HCT116 (cell line): ENCODE data around the gene GDF10. TPM values are rescaled to one million over a fixed set of nuclear protein-coding genes. Genes with fewer than 3 reads are reported as not detected.

Experiments
- ATAC-seq: fragments of 200-7000 bp; cut with Tn5 transposase; 2 replicates; pipeline ENCODE4 v1.9.1; 2020; ENCODE audit warnings: mild to moderate bottlenecking, moderate library complexity
- BruUV-seq: library from RNA; stranded (reverse); fragments of 400-500 nt; replicated peaks from 2 replicates; lab custom pipeline; 2021; lab: Mats Ljungman, UMichigan
- CTCF ChIA-PET: fragments of 300-600 bp; sonication (Branson Sonifier 250); formaldehyde crosslinking; loops from one replicate; lab custom pipeline; 2021; ENCODE audit warnings: antibody characterized with exemption; lab: Charles Lee
- POLR2A ChIA-PET: fragments of 300-600, 350-600 bp; sonication (Branson Sonifier 250); formaldehyde crosslinking; loops from one replicate; lab custom pipeline; 2021; ENCODE audit warnings: antibody characterized with exemption; lab: Charles Lee
- RAD21 ChIA-PET, 2 experiments: fragments of 300-600 bp; sonication (Branson Sonifier 250); formaldehyde crosslinking; loops; one replicate each; lab custom pipeline; 2023; ENCODE audit warnings: low total read pairs in 2 of 2; ENCODE audit not compliant: uncharacterized antibody in 2 of 2, unreplicated experiment in 2 of 2, low non-redundant PET in 1 of 2; lab: Charles Lee
- DNase-seq: peaks from one replicate; pipeline ENCODE4 v3.0.0-alpha.2; 2010; ENCODE audit warnings: low read depth, low spot score
- H2AFZ ChIP-seq: fragments of 200-600 bp; shearing (Covaris generic), sonication (generic); 2 replicates; pipeline ENCODE4 v1.6.1; 2017; ENCODE audit warnings: low read depth, mixed run types, mixed read lengths, antibody characterized with exemption, low read length; ENCODE audit not compliant: poor library complexity, severe bottlenecking
- H3K27ac ChIP-seq: 2 replicates; pipeline ENCODE4 v1.5.1; 2012; ENCODE audit warnings: low read depth, low read length
- H3K27me3 ChIP-seq: fragments of 200-600 bp; sonication (generic); 2 replicates; pipeline ENCODE4 v1.6.1; 2016; ENCODE audit warnings: mixed run types, low read length, mixed read lengths; ENCODE audit not compliant: insufficient read depth
- H3K36me3 ChIP-seq, 2 experiments: fragments of 200-500 bp in 1 of 2; fragments of 200-600 bp in 1 of 2; sonication (Bioruptor generic) in 1 of 2; sonication (generic) in 1 of 2; 2 replicates each; pipeline versions ENCODE4 v1.5.1 to v1.6.1; 2014 to 2016; ENCODE audit warnings: low read length in 2 of 2, inconsistent platforms in 1 of 2, mixed read lengths in 1 of 2, mixed run types in 1 of 2; ENCODE audit not compliant: insufficient read depth in 2 of 2, control insufficient read depth in 1 of 2
- H3K4me1 ChIP-seq, 2 experiments: fragments of 200-600 bp in 1 of 2; sonication (generic) in 1 of 2; 2 replicates each; pipeline versions ENCODE4 v1.5.1 to v1.6.1; 2012 to 2017; ENCODE audit warnings: low read length in 2 of 2, inconsistent platforms in 1 of 2, mild to moderate bottlenecking in 1 of 2, mixed read lengths in 1 of 2, mixed run types in 1 of 2, moderate library complexity in 1 of 2; ENCODE audit not compliant: insufficient read depth in 2 of 2, control insufficient read depth in 1 of 2
- H3K4me2 ChIP-seq: fragments of 200-600 bp; sonication (generic); 2 replicates; pipeline ENCODE4 v1.6.1; 2017; ENCODE audit warnings: mixed run types, low read length, mixed read lengths
- H3K4me3 ChIP-seq, 2 experiments: fragments of 200-600 bp in 1 of 2; sonication (generic) in 1 of 2; replicated peaks in 1 of 2; 2 replicates each; pipeline ENCODE4 v1.5.1; 2011 to 2016; ENCODE audit warnings: low read length in 2 of 2, control low read depth in 1 of 2, low read depth in 1 of 2, mild to moderate bottlenecking in 1 of 2, mixed read lengths in 1 of 2, mixed run types in 1 of 2
- H3K79me2 ChIP-seq: fragments of 200-600 bp; sonication (generic); 2 replicates; pipeline ENCODE4 v1.6.1; 2017; ENCODE audit warnings: mild to moderate bottlenecking, mixed run types, low read length, moderate library complexity, mixed read lengths; ENCODE audit not compliant: insufficient read depth
- H3K9ac ChIP-seq: fragments of 200-600 bp; sonication (generic); 2 replicates; pipeline ENCODE4 v1.6.1; 2016; ENCODE audit warnings: low read length, mixed read lengths
- H3K9me2 ChIP-seq: fragments of 200-600 bp; sonication (generic), shearing (Covaris generic); 2 replicates; pipeline ENCODE4 v1.6.1; 2017; ENCODE audit warnings: mixed run types, mild to moderate bottlenecking, moderate library complexity; ENCODE audit not compliant: insufficient read depth
- H3K9me3 ChIP-seq, 2 experiments: fragments of 200-500 bp in 1 of 2; fragments of 200-600 bp in 1 of 2; sonication (Bioruptor generic) in 1 of 2; sonication (generic) in 1 of 2; 2 replicates each; pipeline ENCODE4 v1.6.1; 2014 to 2017; ENCODE audit warnings: low read length in 2 of 2, mixed read lengths in 2 of 2, inconsistent platforms in 1 of 2, low read depth in 1 of 2, mild to moderate bottlenecking in 1 of 2, mixed run types in 1 of 2, moderate library complexity in 1 of 2; ENCODE audit not compliant: control insufficient read depth in 1 of 2, insufficient read depth in 1 of 2
- H4K20me1 ChIP-seq: fragments of 200-600 bp; sonication (generic), shearing (Covaris generic); 2 replicates; pipeline ENCODE4 v1.6.1; 2017; ENCODE audit warnings: mixed run types, mild to moderate bottlenecking, moderate library complexity; ENCODE audit not compliant: insufficient read depth
- CBX3 ChIP-seq: IDR thresholded peaks from 2 replicates; pipeline ENCODE4 v1.6.1; 2012; ENCODE audit warnings: low read depth
- CEBPB ChIP-seq: IDR thresholded peaks from 2 replicates; pipeline ENCODE4 v1.6.1; 2012; ENCODE audit warnings: low read depth
- EGR1 ChIP-seq: IDR thresholded peaks from 2 replicates; pipeline ENCODE4 v1.6.1; 2012; ENCODE audit warnings: low read depth
- ELF1 ChIP-seq: IDR thresholded peaks from 2 replicates; pipeline ENCODE4 v1.6.1; 2012; ENCODE audit warnings: low read depth, borderline replicate concordance
- EZH2phosphoT487 ChIP-seq: fragments of 200-600 bp; IDR thresholded peaks from 2 replicates; pipeline ENCODE4 v1.6.1; 2018; ENCODE audit warnings: antibody characterized with exemption, borderline replicate concordance
- FOSL1 ChIP-seq: IDR thresholded peaks from 2 replicates; pipeline ENCODE4 v1.6.1; 2012; ENCODE audit warnings: low read depth
- JUND ChIP-seq: IDR thresholded peaks from 2 replicates; pipeline ENCODE4 v1.6.1; 2012
- POLR2A ChIP-seq: IDR thresholded peaks from 2 replicates; pipeline ENCODE4 v1.7.0; 2011; ENCODE audit warnings: borderline replicate concordance; ENCODE audit not compliant: insufficient read depth, insufficient read length; ENCODE audit errors: extremely low read depth
- POLR2AphosphoS5 ChIP-seq: IDR thresholded peaks from 2 replicates; pipeline ENCODE4 v1.6.1; 2011; ENCODE audit warnings: mild to moderate bottlenecking, low read depth, low read length, moderate library complexity
- RAD21 ChIP-seq: IDR thresholded peaks from 2 replicates; pipeline ENCODE4 v1.6.1; 2012; ENCODE audit warnings: low read depth, mild to moderate bottlenecking
- YY1 ChIP-seq: IDR thresholded peaks from 2 replicates; pipeline ENCODE4 v1.6.1; 2011; ENCODE audit warnings: low read length, low read depth, moderate library complexity, mild to moderate bottlenecking; ENCODE audit not compliant: insufficient replicate concordance; ENCODE audit errors: extremely low read depth
- ZNF274 ChIP-seq: fragments of 200-500 bp; sonication (Bioruptor generic); IDR thresholded peaks from 2 replicates; pipeline ENCODE4 v1.6.1; 2014; ENCODE audit warnings: mild to moderate bottlenecking, low read depth, low read length, inconsistent platforms
- intact Hi-C: fragments of 100-400 bp; cut with micrococcal nuclease; formaldehyde crosslinking; loops from 2 replicates; pipeline ENCODE4 v1.10.0; 2022
- total RNA-seq: library from RNA; stranded (reverse); gene quantifications from one replicate; pipeline ENCODE4 v1.2.1, GENCODE V29; 2021; ENCODE audit not compliant: unreplicated experiment
- TF ChIP-seq, protein P1 (sequence below): IDR thresholded peaks from 2 replicates; pipeline ENCODE4 v1.6.1; 2011; ENCODE audit warnings: mild to moderate bottlenecking, low read length, moderate library complexity; ENCODE audit not compliant: insufficient replicate concordance; ENCODE audit errors: extremely low read depth
- TF ChIP-seq, protein P2 (sequence below), 3 experiments: fragments of 200-600 bp in 1 of 3; sonication (generic) in 1 of 3; IDR thresholded peaks in 2 of 3; conservative IDR thresholded peaks in 1 of 3; 2 replicates each; pipeline ENCODE4 v1.5.1; 2012 to 2017; ENCODE audit warnings: low read depth in 2 of 3, low read length in 2 of 3, antibody characterized with exemption in 1 of 3, borderline replicate concordance in 1 of 3, control low read depth in 1 of 3, mild to moderate bottlenecking in 1 of 3, mixed read lengths in 1 of 3, mixed run types in 1 of 3, moderate library complexity in 1 of 3; ENCODE audit not compliant: insufficient read depth in 1 of 3
- TF ChIP-seq, protein P3 (sequence below): IDR thresholded peaks from 2 replicates; pipeline ENCODE4 v1.6.1; 2012; ENCODE audit warnings: low read depth
- TF ChIP-seq, protein P4 (sequence below): IDR thresholded peaks from 2 replicates; pipeline ENCODE4 v1.6.1; 2012

Gene GDF10
- total RNA-seq, 1 experiment from 2014 or later = not detected

DNA sequence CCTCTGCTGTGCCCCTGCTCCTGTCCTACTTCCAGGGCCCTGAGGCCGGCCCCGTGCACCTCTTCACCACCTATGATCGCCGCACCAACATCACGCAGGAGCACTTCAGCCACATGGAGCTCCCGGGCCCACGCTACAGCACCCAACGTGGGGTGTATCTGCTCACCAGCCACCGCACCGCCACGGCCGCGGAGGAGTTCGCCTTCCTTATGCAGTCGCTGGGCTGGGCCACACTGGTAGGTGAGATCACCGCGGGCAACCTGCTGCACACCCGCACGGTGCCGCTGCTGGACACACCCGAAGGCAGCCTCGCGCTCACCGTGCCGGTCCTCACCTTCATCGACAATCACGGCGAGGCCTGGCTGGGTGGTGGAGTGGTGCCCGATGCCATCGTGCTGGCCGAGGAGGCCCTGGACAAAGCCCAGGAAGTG, 50.0 kb downstream of the GDF10 start:
- Histone ChIP-seq H3K27me3 (no peaks in the 10 kb centered on the region), H3K4me1 (no peaks in the 10 kb centered on the region), H3K4me2 (no peak overlapping the region), H3K9me3 (no peaks in the 10 kb centered on the region), H3K36me3 (no peaks in the 10 kb centered on the region), H3K27ac (no peak overlapping the region), H3K4me3 (no peak overlapping the region), H3K9me2 (no peaks in the 10 kb centered on the region), H3K79me2 (no peaks in the 10 kb centered on the region), H3K9ac (no peak overlapping the region), H2AFZ (no peak overlapping the region), H4K20me1 (no peaks in the 10 kb centered on the region)
- BruUV-seq = no TSS peak
- ChIA-PET CTCF (no interaction called here), RAD21 (no interaction called here), POLR2A (no interaction called here)
- ATAC-seq (no peak), DNase-seq (no peak)
- intact Hi-C loops = no loop called here
- TF ChIP-seq, protein P1, sequence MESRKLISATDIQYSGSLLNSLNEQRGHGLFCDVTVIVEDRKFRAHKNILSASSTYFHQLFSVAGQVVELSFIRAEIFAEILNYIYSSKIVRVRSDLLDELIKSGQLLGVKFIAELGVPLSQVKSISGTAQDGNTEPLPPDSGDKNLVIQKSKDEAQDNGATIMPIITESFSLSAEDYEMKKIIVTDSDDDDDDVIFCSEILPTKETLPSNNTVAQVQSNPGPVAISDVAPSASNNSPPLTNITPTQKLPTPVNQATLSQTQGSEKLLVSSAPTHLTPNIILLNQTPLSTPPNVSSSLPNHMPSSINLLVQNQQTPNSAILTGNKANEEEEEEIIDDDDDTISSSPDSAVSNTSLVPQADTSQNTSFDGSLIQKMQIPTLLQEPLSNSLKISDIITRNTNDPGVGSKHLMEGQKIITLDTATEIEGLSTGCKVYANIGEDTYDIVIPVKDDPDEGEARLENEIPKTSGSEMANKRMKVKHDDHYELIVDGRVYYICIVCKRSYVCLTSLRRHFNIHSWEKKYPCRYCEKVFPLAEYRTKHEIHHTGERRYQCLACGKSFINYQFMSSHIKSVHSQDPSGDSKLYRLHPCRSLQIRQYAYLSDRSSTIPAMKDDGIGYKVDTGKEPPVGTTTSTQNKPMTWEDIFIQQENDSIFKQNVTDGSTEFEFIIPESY = no peak
- no peak for TF ChIP-seq CEBPB
- TF ChIP-seq YY1 = no peak
- TF ChIP-seq ELF1 = no peak
- TF ChIP-seq, protein P2, sequence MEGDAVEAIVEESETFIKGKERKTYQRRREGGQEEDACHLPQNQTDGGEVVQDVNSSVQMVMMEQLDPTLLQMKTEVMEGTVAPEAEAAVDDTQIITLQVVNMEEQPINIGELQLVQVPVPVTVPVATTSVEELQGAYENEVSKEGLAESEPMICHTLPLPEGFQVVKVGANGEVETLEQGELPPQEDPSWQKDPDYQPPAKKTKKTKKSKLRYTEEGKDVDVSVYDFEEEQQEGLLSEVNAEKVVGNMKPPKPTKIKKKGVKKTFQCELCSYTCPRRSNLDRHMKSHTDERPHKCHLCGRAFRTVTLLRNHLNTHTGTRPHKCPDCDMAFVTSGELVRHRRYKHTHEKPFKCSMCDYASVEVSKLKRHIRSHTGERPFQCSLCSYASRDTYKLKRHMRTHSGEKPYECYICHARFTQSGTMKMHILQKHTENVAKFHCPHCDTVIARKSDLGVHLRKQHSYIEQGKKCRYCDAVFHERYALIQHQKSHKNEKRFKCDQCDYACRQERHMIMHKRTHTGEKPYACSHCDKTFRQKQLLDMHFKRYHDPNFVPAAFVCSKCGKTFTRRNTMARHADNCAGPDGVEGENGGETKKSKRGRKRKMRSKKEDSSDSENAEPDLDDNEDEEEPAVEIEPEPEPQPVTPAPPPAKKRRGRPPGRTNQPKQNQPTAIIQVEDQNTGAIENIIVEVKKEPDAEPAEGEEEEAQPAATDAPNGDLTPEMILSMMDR (IDR thresholded peaks at IDR 0.05 in 2 of 3, conservative IDR thresholded peaks at IDR 0.05 in 1 of 3; ENCODE audit: borderline replicate concordance in 1 of 3, insufficient read depth in 1 of 3, low read depth in 2 of 3, low read length in 2 of 3) = no peak
- TF ChIP-seq RAD21 = no peak
- TF ChIP-seq POLR2AphosphoS5 = no peak
- no peak for TF ChIP-seq POLR2A
- TF ChIP-seq FOSL1 = no peak
- no peak for TF ChIP-seq JUND
- TF ChIP-seq EZH2phosphoT487 = no peak
- TF ChIP-seq ZNF274 = no peak
- TF ChIP-seq CBX3 = no peak
- TF ChIP-seq, protein P3, sequence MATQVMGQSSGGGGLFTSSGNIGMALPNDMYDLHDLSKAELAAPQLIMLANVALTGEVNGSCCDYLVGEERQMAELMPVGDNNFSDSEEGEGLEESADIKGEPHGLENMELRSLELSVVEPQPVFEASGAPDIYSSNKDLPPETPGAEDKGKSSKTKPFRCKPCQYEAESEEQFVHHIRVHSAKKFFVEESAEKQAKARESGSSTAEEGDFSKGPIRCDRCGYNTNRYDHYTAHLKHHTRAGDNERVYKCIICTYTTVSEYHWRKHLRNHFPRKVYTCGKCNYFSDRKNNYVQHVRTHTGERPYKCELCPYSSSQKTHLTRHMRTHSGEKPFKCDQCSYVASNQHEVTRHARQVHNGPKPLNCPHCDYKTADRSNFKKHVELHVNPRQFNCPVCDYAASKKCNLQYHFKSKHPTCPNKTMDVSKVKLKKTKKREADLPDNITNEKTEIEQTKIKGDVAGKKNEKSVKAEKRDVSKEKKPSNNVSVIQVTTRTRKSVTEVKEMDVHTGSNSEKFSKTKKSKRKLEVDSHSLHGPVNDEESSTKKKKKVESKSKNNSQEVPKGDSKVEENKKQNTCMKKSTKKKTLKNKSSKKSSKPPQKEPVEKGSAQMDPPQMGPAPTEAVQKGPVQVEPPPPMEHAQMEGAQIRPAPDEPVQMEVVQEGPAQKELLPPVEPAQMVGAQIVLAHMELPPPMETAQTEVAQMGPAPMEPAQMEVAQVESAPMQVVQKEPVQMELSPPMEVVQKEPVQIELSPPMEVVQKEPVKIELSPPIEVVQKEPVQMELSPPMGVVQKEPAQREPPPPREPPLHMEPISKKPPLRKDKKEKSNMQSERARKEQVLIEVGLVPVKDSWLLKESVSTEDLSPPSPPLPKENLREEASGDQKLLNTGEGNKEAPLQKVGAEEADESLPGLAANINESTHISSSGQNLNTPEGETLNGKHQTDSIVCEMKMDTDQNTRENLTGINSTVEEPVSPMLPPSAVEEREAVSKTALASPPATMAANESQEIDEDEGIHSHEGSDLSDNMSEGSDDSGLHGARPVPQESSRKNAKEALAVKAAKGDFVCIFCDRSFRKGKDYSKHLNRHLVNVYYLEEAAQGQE = no peak
- TF ChIP-seq EGR1 = no peak
- TF ChIP-seq, protein P4, sequence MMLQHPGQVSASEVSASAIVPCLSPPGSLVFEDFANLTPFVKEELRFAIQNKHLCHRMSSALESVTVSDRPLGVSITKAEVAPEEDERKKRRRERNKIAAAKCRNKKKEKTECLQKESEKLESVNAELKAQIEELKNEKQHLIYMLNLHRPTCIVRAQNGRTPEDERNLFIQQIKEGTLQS = no peak
